ENCODE results near the gene F10. TPM values are rescaled to one million over a fixed set of nuclear protein-coding genes. Genes with fewer than 3 reads are reported as not detected.

The F10 gene
- total RNA-seq, 1 donor from 2014 or later: 8.9 TPM

DNA sequence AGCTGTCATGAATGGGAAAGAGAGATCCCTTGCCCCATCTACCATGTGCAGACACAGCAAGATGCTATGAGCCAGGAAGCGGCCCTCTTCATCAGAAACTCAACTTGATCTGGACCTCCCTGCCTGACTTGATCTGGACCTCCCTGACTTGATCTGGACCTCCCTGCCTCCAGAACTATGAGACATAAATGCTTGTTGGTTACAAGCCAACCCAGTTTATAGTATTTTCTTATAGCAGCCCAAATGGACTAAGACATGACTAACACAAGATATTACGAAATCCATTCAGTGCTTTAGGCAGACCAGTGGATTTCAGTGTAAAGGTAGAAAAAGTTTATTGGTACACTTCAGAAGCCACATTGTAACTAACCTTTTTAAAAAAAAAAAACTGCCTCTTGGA lies 70.3 kb downstream of the F10 start:
- no peak for DNase-seq
- H3K4me1 ChIP-seq: no peaks in the 10 kb centered on the region
- H3K9me3 ChIP-seq: no peaks in the 10 kb centered on the region
- no peak for ATAC-seq
- H3K27ac ChIP-seq: no peak overlapping the region
- intact Hi-C loops (cut with DNase I): no loop called here
- H3K36me3 ChIP-seq: peaks cover 88% of the 10 kb centered on the region
- no peak overlapping the region for H3K4me3 ChIP-seq
- TF ChIP-seq, protein P1, sequence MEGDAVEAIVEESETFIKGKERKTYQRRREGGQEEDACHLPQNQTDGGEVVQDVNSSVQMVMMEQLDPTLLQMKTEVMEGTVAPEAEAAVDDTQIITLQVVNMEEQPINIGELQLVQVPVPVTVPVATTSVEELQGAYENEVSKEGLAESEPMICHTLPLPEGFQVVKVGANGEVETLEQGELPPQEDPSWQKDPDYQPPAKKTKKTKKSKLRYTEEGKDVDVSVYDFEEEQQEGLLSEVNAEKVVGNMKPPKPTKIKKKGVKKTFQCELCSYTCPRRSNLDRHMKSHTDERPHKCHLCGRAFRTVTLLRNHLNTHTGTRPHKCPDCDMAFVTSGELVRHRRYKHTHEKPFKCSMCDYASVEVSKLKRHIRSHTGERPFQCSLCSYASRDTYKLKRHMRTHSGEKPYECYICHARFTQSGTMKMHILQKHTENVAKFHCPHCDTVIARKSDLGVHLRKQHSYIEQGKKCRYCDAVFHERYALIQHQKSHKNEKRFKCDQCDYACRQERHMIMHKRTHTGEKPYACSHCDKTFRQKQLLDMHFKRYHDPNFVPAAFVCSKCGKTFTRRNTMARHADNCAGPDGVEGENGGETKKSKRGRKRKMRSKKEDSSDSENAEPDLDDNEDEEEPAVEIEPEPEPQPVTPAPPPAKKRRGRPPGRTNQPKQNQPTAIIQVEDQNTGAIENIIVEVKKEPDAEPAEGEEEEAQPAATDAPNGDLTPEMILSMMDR (IDR thresholded peaks at IDR 0.05): no peak
- no peaks in the 10 kb centered on the region for H3K27me3 ChIP-seq (ENCODE audit: low read depth)

DNA sequence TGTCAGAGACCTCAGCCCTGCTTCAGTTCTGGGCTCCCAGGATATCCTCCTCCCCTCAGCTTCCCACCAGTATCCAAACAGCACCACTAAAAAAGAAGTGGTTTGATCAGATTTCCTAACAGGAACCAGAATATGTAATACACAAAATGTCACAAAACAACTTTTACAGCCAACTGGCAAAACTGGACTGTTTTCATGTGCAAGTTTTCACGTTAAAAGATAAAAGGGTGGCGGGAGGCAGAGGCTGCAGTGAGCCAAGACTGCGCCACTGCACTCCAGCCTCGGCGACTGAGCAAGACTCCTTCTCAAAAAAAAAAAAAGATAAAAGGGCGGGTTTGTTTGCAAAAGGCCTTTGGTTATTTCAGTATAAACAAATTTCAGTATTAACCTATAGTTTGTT lies 72.8 kb downstream of the F10 start:
- ATAC-seq (no peak), DNase-seq (no peak)
- Histone ChIP-seq H3K36me3 (peaks cover 98% of the 10 kb centered on the region), H3K27ac (no peak overlapping the region), H3K4me1 (no peaks in the 10 kb centered on the region), H3K27me3 (ENCODE audit: low read depth) (no peaks in the 10 kb centered on the region), H3K4me3 (no peak overlapping the region), H3K9me3 (no peaks in the 10 kb centered on the region)
- TF ChIP-seq, protein P1 (IDR thresholded peaks at IDR 0.05): no peak
- intact Hi-C loops (cut with DNase I): no loop called here

GRCh38 chr13:113196970-113197737 lies 74.6 kb downstream of the F10 start:
- Histone ChIP-seq H3K4me1 (no peaks in the 10 kb centered on the region), H3K4me3 (no peak overlapping the region), H3K27ac (no peak overlapping the region), H3K9me3 (no peaks in the 10 kb centered on the region), H3K27me3 (ENCODE audit: low read depth) (no peaks in the 10 kb centered on the region), H3K36me3 (peaks cover 83% of the 10 kb centered on the region)
- ATAC-seq: no peak
- no peak for DNase-seq
- TF ChIP-seq, protein P1 (IDR thresholded peaks at IDR 0.05): no peak
- intact Hi-C loops (cut with DNase I): no loop called here

Other genes with a start within 250 kb of the F10 start
- gene MCF2L, start 153.6 kb upstream of the F10 start, total RNA-seq: 42.4 TPM
- not detected for gene F7, start 17.0 kb upstream of the F10 start, total RNA-seq
- gene PROZ, start 35.8 kb downstream of the F10 start, total RNA-seq: not detected
- 35.1 TPM for gene PCID2, start 85.9 kb downstream of the F10 start, total RNA-seq
- gene CUL4A, start 86.8 kb downstream of the F10 start, total RNA-seq: 60.1 TPM
- gene LAMP1, start 174.4 kb downstream of the F10 start, total RNA-seq: 353 TPM
- gene GRTP1, start 241.3 kb downstream of the F10 start, total RNA-seq: 4.2 TPM